ENCODE measurements around the gene TNNT2.

DNA sequence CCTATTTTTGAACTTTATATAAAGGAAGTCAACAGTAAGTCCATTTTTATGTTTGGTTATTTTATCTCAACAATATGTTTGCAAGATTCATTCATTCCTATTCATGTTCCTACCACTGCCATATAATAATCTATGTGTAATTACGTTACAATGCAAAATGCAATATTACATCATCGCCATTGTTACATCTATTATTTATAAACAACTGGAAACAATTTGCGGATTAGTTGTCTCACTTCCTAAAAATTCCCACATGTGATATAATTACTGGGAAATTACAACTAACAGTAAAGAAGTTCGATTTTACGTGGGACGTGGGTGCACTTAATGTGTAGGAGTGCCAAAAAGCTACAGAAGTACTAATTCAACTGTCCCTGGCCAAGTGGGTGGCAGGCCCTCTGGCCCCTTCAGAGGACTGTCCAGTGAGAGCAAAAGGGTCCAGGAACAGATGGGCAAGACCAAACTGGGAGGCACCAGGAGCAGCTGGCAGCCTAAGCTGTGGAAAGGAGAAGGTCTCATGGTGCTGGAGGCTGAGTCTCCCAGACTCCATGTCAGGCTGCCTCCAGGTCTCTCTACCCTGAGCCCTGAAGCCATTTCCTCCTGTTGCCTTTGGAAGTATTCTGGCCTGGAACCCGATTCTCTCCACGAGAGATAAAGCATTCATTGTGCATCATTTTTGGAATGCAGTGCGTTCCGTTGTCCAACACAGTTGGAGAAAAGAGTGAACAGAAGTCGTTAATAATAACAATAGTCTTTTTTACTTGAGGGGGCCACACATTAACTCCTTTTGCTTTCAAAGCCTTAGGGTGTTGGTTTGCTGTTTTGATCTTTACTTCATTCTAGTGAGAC is 42.9 kb downstream of the TNNT2 start:
- no peak for TF ChIP-seq EZH2 (IDR thresholded peaks at IDR 0.05; ENCODE audit: borderline replicate concordance, low read depth, low read length, severe bottlenecking)
- TF ChIP-seq FOS (IDR thresholded peaks at IDR 0.05; ENCODE audit: borderline replicate concordance, insufficient read depth, low read length), result no peak
- TF ChIP-seq MYC (IDR thresholded peaks at IDR 0.05; ENCODE audit: low read depth, low read length), result no peak
- TF ChIP-seq, protein P1, sequence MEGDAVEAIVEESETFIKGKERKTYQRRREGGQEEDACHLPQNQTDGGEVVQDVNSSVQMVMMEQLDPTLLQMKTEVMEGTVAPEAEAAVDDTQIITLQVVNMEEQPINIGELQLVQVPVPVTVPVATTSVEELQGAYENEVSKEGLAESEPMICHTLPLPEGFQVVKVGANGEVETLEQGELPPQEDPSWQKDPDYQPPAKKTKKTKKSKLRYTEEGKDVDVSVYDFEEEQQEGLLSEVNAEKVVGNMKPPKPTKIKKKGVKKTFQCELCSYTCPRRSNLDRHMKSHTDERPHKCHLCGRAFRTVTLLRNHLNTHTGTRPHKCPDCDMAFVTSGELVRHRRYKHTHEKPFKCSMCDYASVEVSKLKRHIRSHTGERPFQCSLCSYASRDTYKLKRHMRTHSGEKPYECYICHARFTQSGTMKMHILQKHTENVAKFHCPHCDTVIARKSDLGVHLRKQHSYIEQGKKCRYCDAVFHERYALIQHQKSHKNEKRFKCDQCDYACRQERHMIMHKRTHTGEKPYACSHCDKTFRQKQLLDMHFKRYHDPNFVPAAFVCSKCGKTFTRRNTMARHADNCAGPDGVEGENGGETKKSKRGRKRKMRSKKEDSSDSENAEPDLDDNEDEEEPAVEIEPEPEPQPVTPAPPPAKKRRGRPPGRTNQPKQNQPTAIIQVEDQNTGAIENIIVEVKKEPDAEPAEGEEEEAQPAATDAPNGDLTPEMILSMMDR (IDR thresholded peaks at IDR 0.05; ENCODE audit: extremely low read depth in 1 of 2, insufficient read depth in 1 of 2, low read depth in 1 of 2, low read length in 2 of 2), result no peak
- no peak for TF ChIP-seq POLR2AphosphoS5 (IDR thresholded peaks at IDR 0.05; ENCODE audit: insufficient read depth, low read depth, low read length)
- no peak for TF ChIP-seq POLR2A (IDR thresholded peaks at IDR 0.05; ENCODE audit: low read depth, low read length)
- no peak for TF ChIP-seq GATA2 (IDR thresholded peaks at IDR 0.05; ENCODE audit: insufficient read depth, insufficient read length, low read depth, low read length)
- TF ChIP-seq JUN (IDR thresholded peaks at IDR 0.05; ENCODE audit: borderline replicate concordance, insufficient read depth, insufficient read length, low read depth), result no peak
- TF ChIP-seq, protein P2, sequence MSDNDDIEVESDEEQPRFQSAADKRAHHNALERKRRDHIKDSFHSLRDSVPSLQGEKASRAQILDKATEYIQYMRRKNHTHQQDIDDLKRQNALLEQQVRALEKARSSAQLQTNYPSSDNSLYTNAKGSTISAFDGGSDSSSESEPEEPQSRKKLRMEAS (IDR thresholded peaks at IDR 0.05; ENCODE audit: insufficient read depth, insufficient read length), result no peak

Measured in endothelial cell of umbilical vein (primary cell).